ENCODE measurements around the gene MIF4GD.
A peak's percentile ranks its signal among the peaks of the same experiment; 100 is the strongest.
"Not testable (repeated sequence)": the region's sequence is repeated elsewhere in the genome, so short reads cannot be mapped to it uniquely, and the experiment has no call there.

The MIF4GD gene

GRCh38 chr17:75301502-75302206, 30.6 kb upstream of the MIF4GD start:
- DNase-seq, result no peak
- Mint-ChIP-seq H3K27ac (no peak overlapping the region), H3K4me3 (no peak overlapping the region), H3K27me3 (ENCODE audit: low read depth, poor library complexity) (peaks cover 10% of the 10 kb centered on the region), H3K9me3 (no peaks in the 10 kb centered on the region), H3K36me3 (ENCODE audit: low read depth) (no peaks in the 10 kb centered on the region), H3K4me1 (no peaks in the 10 kb centered on the region)
- no peak for TF ChIP-seq CTCF (IDR thresholded peaks at IDR 0.05)

GRCh38 chr17:75301049-75301448, 30.0 kb upstream of the MIF4GD start:
- Mint-ChIP-seq H3K4me1 (no peaks in the 10 kb centered on the region), H3K36me3 (ENCODE audit: low read depth) (no peaks in the 10 kb centered on the region), H3K4me3 (no peak overlapping the region), H3K27ac (no peak overlapping the region), H3K27me3 (ENCODE audit: low read depth, poor library complexity) (peaks cover 9% of the 10 kb centered on the region), H3K9me3 (no peaks in the 10 kb centered on the region)
- TF ChIP-seq CTCF (IDR thresholded peaks at IDR 0.05), result no peak
- no peak for DNase-seq

GRCh38 chr17:75300280-75300679, 29.2 kb upstream of the MIF4GD start:
- Mint-ChIP-seq H3K27me3 (ENCODE audit: low read depth, poor library complexity) (peaks cover 6% of the 10 kb centered on the region), H3K9me3 (no peaks in the 10 kb centered on the region), H3K36me3 (ENCODE audit: low read depth) (no peaks in the 10 kb centered on the region), H3K27ac (no peak overlapping the region), H3K4me3 (no peak overlapping the region), H3K4me1 (no peaks in the 10 kb centered on the region)
- TF ChIP-seq CTCF (IDR thresholded peaks at IDR 0.05), result no peak
- DNase-seq, result no peak

- H3K4me3 Mint-ChIP-seq, result no peak overlapping the region
- no peak for TF ChIP-seq CTCF (IDR thresholded peaks at IDR 0.05)
- H3K36me3 Mint-ChIP-seq (ENCODE audit: low read depth), result no peaks in the 10 kb centered on the region
- H3K27me3 Mint-ChIP-seq (ENCODE audit: low read depth, poor library complexity), result peaks cover 22% of the 10 kb centered on the region
- no peaks in the 10 kb centered on the region for H3K4me1 Mint-ChIP-seq
- H3K27ac Mint-ChIP-seq, result no peak overlapping the region
- DNase-seq, result no peak
- H3K9me3 Mint-ChIP-seq, result no peaks in the 10 kb centered on the region
Measured at GRCh38 chr17:75295201-75296158, 24.4 kb upstream of the MIF4GD start.

- Mint-ChIP-seq H3K4me1 (peaks cover 16% of the 10 kb centered on the region), H3K27me3 (ENCODE audit: low read depth, poor library complexity) (peaks cover 48% of the 10 kb centered on the region)
- H3K4me3 Mint-ChIP-seq; H3K36me3 Mint-ChIP-seq (ENCODE audit: low read depth); H3K9me3 Mint-ChIP-seq; DNase-seq; H3K27ac Mint-ChIP-seq: not testable (repeated sequence)
Measured at GRCh38 chr17:75292810-75293448, 21.9 kb upstream of the MIF4GD start.

GRCh38 chr17:75289832-75290337, 18.9 kb upstream of the MIF4GD start:
- DNase-seq, result no peak
- H3K9me3 Mint-ChIP-seq, result peaks cover 3% of the 10 kb centered on the region
- no peaks in the 10 kb centered on the region for H3K36me3 Mint-ChIP-seq (ENCODE audit: low read depth)
- peak overlapping the region; percentile 93 for H3K27ac Mint-ChIP-seq
- H3K4me3 Mint-ChIP-seq, result peak overlapping the region; percentile 98
- peaks cover 34% of the 10 kb centered on the region for H3K4me1 Mint-ChIP-seq
- no peak for TF ChIP-seq CTCF (IDR thresholded peaks at IDR 0.05)
- peaks cover 53% of the 10 kb centered on the region for H3K27me3 Mint-ChIP-seq (ENCODE audit: low read depth, poor library complexity)
